Lower leg skin (tissue), 3 donors: ENCODE measurements around the gene CAMK2A.

Experiments
- CTCF ChIP-seq, 3 donors: fragments of 450-650 bp; IDR thresholded peaks; one replicate each; pipeline ENCODE4 v1.5.1; 2016; ENCODE audit warnings: antibody characterized with exemption in 3 of 3, mild to moderate bottlenecking in 3 of 3, moderate library complexity in 2 of 3
- POLR2A ChIP-seq, 2 donors: fragments of 450-650 bp; IDR thresholded peaks; one replicate each; pipeline ENCODE4 v1.6.1; 2016 to 2017; ENCODE audit warnings: antibody characterized with exemption in 2 of 2, mild to moderate bottlenecking in 1 of 2, moderate library complexity in 1 of 2

- TF ChIP-seq CTCF (IDR thresholded peaks at IDR 0.05) (no peak), POLR2A (IDR thresholded peaks at IDR 0.05) (no peak)
Measured at GRCh38 chr5:150320044-150320613, 30.6 kb upstream of the CAMK2A start.
